Gastrocnemius medialis (tissue), 4 donors: Measurements from ENCODE around the gene MIPOL1.

Source experiments
- POLR2A ChIP-seq, 2 donors: fragments of 450-650 bp; IDR thresholded peaks; one replicate each; pipeline ENCODE4 v1.6.1; 2017; ENCODE audit warnings: antibody characterized with exemption in 2 of 2, mild to moderate bottlenecking in 2 of 2, moderate library complexity in 2 of 2
- TF ChIP-seq, protein P1 (sequence below), 5 experiments: fragments of 450-650 bp in 3 of 5; fragments of 200-600 bp in 2 of 5; sonication (generic) in 2 of 5; IDR thresholded peaks in 4 of 5; conservative IDR thresholded peaks in 1 of 5; 1 replicate in 4 of 5; 2 replicates in 1 of 5; pipeline ENCODE4 v1.5.1; 2016 to 2019; ENCODE audit warnings: antibody characterized with exemption in 5 of 5, mild to moderate bottlenecking in 3 of 5, moderate library complexity in 3 of 5

DNA sequence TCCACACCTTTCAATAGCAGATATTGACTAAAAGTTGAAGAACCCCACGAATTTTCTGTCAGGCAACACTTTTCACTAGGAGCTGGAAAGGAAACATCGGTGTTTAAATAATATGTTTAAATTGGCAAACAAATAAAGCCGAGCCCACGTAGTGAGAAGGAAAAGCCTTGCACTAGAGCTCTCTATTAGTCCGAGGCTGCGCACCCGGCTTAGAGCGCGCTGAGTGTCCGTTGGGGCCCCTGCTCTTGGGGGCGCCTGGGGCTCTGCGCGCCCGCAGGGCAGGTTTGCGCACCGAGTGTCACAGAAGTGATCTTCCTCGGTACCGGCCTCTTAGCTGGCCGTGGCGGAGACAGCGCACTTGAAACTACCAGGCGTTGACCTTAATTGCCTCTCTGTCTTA is 404.1 kb downstream of the MIPOL1 start:
- no peak for TF ChIP-seq POLR2A (IDR thresholded peaks at IDR 0.05)
- TF ChIP-seq, protein P1, sequence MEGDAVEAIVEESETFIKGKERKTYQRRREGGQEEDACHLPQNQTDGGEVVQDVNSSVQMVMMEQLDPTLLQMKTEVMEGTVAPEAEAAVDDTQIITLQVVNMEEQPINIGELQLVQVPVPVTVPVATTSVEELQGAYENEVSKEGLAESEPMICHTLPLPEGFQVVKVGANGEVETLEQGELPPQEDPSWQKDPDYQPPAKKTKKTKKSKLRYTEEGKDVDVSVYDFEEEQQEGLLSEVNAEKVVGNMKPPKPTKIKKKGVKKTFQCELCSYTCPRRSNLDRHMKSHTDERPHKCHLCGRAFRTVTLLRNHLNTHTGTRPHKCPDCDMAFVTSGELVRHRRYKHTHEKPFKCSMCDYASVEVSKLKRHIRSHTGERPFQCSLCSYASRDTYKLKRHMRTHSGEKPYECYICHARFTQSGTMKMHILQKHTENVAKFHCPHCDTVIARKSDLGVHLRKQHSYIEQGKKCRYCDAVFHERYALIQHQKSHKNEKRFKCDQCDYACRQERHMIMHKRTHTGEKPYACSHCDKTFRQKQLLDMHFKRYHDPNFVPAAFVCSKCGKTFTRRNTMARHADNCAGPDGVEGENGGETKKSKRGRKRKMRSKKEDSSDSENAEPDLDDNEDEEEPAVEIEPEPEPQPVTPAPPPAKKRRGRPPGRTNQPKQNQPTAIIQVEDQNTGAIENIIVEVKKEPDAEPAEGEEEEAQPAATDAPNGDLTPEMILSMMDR (IDR thresholded peaks at IDR 0.05 in 4 of 5, conservative IDR thresholded peaks at IDR 0.05 in 1 of 5), result no peak
